ENCODE measurements around the gene MDK.

GRCh38 chr11:46429717-46430116, 48.2 kb downstream of the MDK start:
- no peak for TF ChIP-seq CTCF (IDR thresholded peaks at IDR 0.05; ENCODE audit: poor library complexity)
- TF ChIP-seq EZH2 (IDR thresholded peaks at IDR 0.05; ENCODE audit: borderline replicate concordance) = no peak
- TF ChIP-seq EZH2phosphoT487 (IDR thresholded peaks at IDR 0.05; ENCODE audit: low read depth, severe bottlenecking, unreplicated experiment) = no peak
